Measurements from ENCODE around the gene MAP3K20.

GRCh38 chr2:173054466-173054865 lies 21.2 kb upstream of the MAP3K20 start:
- TF ChIP-seq, protein P1, sequence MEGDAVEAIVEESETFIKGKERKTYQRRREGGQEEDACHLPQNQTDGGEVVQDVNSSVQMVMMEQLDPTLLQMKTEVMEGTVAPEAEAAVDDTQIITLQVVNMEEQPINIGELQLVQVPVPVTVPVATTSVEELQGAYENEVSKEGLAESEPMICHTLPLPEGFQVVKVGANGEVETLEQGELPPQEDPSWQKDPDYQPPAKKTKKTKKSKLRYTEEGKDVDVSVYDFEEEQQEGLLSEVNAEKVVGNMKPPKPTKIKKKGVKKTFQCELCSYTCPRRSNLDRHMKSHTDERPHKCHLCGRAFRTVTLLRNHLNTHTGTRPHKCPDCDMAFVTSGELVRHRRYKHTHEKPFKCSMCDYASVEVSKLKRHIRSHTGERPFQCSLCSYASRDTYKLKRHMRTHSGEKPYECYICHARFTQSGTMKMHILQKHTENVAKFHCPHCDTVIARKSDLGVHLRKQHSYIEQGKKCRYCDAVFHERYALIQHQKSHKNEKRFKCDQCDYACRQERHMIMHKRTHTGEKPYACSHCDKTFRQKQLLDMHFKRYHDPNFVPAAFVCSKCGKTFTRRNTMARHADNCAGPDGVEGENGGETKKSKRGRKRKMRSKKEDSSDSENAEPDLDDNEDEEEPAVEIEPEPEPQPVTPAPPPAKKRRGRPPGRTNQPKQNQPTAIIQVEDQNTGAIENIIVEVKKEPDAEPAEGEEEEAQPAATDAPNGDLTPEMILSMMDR (IDR thresholded peaks at IDR 0.05): no peak
- TF ChIP-seq EZH2 (IDR thresholded peaks at IDR 0.05): no peak

All from neural progenitor cell (in vitro differentiated cells).